NOMO-1 treated with dmso at 0.1 percent for 144 hours (cell line): ENCODE data around the gene BACH1.
"Not testable (repeated sequence)": the region's sequence is repeated elsewhere in the genome, so short reads cannot be mapped to it uniquely, and the experiment has no call there.

Source experiments
- DNase-seq: peaks from one replicate; lab custom pipeline; 2025; ENCODE audit not compliant: unreplicated experiment; lab: John Stamatoyannopoulos, UW

The BACH1 gene

DNA sequence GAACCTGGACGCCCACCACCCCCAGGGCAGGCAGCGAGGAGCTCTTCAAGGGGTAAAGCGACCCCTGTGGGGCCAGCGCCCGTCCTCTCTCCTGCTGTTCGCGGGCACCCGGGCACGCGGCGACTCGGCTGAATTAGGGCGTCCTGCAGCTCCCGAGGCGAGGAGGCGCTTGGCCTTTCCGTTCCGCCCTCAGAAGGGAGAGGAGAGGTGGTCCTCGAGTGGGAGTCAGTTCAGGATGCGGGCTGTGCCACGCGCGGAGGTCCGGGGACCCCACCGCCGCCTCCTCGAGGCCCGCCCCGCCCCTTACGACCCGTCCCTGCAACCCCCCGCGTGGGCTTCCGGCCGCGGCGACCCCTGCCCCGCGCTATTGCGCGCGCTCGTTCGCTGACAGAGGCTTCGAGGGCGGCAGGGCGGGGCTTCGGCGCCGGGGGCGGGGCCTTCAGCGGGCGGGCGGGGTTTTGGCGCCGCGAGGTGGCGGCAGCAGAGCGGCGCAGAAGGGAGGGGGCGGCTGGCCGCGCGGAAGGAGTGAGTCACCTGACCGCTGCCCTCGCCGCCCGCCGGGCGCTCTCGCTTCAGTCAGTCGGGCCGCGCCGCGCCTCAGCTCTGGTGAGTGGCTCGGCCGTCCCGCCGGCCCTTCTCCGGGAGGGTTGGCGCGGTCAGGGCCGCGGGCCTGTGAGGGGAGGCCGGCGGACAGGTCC is at the start of gene BACH1:
BACH1 (plus strand) TSS at position 575 of the 698 bp plus-strand sequence. CDS start 22,359 bp downstream, outside the sequence.
- DNase-seq = peak; percentile 88

DNA sequence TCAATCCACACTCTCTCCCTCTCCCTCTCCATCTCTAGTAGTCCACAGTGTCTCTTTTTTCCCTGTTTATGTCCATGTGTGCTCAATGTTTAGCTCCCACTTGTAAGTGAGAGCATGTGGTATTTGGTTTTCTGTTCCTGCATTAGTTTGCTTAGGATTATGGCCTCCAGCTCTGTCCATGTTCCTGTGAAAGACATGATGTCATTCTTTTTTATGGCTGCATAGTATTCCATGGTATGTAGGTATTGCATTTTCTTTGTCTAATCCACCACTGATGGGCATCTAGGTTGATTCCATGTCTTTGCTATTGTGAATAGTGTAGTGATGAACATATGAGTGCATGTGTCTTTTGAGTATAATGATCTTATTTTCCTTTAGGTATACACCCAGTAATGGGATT is 49.4 kb upstream of the BACH1 start:
- DNase-seq = not testable (repeated sequence)

DNA sequence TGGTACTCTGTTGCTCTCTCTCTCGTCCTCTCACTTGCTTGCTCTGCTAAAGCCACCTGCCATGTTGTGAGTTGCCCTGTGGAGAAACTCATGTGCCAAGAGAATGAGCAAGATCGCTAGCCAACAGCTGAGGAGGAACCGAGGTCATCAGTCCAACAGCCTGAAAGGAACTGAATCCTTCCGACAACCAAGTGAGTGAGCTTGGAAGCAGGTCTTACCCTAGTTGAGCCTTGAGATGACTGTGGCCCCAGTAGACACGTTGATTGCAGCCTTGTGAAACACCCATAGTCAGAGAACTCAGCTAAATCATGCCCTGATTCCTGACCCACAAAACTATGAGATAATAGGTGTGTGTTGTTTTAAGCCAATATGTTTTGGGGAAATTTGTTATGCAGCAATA is 48.1 kb upstream of the BACH1 start:
- DNase-seq = no peak

DNA sequence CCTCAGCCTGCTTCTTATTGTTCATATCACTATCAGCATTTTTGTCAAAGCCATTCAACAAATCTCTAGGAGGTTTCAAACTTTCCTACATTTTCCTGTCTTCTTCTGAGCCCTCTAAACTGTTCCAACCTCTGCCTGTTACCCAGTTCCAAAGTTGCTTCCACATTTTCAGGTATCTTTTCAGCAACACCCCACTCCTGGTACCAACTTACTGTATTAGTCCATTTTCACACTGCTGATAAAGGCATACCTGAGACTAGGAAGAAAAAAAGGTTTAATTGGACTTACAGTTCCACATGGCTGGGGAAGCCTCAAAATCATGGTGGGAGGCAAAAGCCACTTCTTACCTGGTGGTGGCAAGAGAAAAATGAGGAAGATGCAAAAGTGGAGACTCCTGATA is 44.9 kb upstream of the BACH1 start:
- DNase-seq = not testable (repeated sequence)

DNA sequence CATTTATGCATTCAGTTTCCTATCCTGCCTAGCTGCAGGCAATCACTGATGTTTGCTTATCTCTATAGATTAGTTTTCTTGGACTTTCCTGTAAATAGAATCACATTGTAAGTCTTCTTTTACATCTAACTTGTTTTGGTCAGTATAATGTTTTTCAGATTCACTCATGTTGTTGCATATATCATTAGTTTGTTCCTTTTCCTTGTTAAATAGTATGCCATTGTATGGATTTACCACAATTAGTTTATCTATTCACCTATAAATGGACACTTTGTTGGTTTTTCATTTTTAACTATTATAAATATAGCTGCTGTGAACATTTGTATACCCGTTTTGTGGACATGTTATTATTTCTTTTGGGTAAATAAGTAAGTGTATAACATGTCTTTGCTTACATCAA is 44.2 kb upstream of the BACH1 start:
- DNase-seq = no peak

DNA sequence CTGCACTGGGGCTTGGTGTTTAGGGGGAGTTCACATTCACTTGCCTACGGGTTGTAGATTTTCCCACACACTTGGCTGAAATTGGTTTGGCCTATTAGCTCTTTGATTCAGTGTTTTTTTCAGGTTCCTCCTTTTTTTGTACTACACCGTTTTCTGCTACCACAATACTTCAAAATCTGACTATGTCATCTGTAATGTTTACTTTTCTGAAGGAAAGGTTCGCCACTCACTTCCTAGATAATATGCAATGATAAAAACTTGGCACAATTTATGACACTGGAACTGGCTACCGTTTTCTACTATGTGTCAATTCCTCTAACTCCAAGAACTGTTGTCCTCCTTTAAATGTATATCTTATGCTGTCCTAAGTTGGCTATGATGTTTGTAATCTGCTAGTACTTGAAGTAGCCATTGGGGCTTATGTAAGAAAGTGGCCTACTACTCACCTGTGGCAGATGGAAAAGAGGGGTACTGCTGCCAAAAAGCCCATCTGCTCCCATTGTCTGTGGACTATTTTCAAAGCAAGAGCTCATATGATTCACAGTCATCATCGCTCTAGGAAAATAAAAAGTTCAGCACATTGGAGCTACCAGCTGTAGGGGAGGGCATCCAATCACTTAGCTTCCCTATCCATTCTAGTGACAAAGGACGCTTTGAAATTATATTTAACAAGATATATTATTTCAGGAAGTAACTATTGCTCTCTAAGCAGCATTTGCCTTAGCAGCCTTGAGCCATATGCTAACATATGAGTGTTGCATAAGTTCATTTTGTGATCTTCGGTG is 42.4 kb upstream of the BACH1 start:
- DNase-seq = peak; percentile 40

DNA sequence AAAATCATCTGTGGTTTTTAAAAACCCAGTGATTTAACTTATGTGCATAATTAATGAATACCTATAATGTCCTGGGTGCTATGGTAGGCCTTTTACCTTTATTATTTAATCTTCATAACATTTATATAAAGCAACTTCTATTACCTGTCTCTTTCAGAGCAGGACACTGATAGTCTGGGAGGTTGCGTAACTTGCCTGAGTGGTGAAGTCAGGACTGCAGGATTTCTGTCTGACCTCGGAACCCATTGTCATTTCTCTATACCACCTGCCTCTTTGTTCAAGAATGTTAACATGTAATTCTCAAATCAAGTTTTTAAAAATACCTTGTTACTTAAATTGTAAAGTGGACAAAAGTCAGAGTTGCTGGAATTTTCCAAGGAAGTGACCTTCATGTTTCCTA is 41.0 kb upstream of the BACH1 start:
- peak; percentile 4 for DNase-seq

DNA sequence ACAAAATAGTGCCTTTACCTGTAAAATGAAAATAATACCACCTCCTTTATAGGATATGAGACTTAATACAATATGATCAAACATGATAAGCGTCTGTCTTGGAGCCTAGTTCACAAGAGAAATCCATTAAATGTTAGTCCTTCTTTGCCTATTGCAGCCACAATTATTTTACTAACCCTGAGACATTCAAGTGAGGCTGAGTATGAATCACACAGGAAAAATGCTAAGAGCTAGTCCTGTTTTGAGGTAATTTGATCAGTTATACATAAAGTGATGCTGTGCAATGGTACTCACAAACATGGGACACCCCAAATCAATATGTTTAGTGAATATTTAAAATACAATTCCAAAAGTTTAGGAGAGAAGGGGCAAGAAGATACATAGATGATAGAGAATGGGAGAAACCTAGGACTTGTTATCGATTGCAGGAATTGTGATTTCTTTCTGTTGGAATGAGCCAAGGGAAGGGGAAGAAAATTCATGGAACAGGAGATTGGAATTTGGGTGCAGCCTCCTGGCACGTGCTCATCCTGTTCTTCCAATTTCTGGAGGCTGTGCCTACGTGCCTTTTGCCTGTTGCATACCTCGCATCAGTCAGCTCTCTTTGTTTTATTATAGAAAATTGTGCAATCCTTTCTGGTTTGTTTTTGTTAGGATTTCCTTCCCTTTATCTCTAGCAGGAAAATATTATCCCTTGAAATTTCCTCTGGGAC is 39.9 kb upstream of the BACH1 start:
- DNase-seq = no peak

DNA sequence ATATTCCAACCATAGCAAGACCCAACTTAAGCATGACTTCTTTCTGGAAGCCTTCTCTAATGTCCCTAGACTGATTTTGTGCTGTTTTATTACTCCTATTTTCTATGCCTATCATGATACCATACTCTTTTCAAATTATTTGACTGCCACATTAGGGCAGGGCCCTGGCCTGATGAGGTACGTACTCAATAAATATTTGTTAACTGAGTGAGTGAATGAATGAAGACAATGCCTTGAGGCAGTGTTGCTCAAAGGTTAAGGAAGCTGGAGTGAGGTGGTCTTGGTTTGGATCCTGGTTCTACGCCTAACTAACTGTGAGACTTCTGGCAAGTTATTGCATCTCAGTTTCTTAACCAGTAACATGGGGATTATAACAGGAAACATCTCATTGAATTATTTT is 38.3 kb upstream of the BACH1 start:
- no peak for DNase-seq

DNA sequence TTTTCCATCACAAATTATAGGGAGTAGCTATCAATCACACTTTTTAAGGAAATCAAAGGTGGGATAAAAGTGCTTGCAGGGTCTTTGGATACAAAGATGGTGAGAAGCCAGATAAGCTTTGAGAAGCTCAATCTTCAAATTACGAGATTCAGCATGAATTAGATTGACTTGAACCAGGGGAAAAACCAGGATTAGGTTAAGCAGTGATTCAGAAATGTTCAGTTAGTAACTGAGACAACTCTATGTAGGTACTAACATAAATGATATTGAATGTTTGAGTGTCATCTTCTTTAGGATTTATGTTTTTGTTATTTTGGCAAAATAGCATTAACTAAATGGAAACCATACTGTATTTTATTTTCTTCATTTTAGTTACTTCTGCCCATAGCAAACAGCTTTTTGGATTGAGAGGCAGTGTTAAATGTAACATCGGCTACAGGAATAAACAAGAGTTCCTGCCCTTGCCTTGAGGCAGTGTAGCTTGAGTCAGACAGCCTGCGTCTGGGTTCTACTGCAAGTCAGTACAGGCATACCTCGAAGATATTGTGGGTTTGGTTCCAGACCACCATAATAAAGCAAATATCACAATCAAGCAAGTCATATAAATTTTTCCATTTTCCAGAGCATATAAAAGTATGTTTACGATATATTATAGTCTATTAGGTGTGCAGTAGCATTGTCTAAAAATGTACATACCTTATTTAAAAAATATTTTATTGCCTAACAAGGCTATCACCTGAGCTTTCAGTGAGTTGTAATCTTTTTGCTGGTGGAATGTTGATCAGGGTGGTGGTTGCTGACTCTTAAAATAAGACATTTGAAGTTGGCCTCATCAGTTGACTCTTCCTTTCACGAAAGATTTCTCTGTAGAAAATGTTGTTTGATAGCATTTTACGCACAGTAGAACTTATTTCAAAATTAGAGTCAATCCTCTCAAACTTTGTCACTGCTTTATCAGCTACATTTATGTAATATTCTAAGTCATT is 36.9 kb upstream of the BACH1 start:
- DNase-seq = no peak

DNA sequence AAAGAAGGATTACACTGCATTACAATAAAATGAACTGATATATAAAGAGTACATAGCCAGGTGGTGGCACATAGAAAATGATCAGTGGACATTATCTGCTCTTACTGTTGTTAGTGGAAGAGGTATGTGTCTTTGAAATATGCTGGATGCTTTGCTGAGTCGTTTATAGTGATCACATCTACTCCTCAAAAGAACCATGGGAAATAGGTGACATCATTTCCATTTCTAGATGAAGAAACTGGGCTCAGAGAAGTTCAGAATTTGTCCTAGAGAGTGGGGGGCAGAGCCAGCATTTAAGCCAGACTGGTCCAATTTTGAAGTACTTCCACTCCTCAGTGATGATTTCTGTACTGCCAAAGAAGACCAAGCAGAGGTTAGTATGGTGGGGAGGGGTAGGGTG is 34.0 kb upstream of the BACH1 start:
- no peak for DNase-seq

DNA sequence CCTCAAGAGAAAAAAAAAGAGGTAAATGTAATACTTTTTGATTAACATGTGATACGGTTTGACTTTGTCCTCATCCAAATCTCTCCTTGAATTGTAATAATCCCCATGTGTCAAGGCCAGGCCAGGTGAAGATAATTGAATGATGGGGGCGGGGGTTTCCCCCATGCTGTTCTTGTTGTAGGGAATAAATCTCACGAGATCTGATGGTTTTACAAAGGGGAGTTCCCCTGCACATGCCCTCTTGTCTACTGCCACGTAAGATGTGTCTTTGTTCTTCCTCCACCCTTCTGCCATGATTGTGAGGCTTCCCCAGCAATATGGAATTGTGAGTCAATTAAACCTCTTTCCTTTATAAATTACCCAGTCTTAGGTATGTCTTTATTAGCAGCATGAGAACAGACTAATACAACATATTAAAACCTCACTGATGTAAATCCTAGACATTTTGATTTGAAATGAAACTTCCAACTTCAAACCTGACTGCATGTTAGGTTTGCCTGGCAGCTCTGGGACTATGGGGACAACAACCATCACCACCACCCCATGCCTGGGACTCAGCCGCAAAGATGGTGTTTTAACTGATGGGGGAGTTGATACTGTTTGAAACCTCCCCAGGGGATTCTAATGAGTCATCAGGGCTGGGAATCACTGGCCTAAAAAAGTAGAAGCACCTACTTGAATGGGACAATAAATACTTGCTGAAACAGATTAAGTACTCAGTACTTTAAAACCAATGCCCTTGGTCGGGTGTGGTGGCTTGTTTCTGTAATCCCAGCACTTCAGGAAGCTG is 32.8 kb upstream of the BACH1 start:
- no peak for DNase-seq

DNA sequence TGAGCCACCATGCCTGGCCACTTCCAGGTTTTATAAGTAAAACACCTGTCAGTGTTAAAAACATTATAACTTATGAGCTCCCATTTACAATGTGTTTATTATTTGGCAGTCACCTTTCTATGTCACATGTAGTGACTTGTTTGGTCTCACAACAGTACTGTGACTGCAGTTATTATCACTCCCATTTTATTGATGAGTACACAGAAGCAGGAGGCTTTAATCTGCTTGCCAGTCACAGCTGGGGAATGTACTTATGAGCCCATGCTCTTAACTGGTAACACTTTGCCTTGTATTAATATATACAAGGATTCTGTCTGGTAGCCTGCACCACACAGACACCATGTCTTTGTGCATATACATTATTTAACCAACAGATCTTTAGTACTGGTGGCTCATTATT is 31.1 kb upstream of the BACH1 start:
- no peak for DNase-seq

DNA sequence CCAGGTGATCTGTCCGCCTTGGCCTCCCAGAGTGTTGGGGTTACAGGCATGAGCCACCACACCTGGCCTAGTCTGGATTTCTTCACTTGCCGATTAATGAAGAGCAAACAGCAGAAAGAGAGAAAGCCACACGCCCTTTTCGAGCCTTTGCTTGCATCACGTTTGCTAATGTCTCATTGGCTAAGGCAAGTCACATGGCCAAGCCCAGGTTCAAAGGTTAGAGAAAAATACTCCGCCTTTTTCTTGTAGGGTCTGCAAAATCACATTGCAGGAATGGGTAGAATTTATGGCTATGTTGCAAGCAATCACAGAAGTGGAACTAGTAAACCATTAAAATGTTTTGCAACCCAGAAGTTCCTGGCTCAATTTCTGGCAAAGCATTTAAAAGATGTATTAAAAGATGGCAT is 26.8 kb upstream of the BACH1 start:
- DNase-seq = peak; percentile 92

DNA sequence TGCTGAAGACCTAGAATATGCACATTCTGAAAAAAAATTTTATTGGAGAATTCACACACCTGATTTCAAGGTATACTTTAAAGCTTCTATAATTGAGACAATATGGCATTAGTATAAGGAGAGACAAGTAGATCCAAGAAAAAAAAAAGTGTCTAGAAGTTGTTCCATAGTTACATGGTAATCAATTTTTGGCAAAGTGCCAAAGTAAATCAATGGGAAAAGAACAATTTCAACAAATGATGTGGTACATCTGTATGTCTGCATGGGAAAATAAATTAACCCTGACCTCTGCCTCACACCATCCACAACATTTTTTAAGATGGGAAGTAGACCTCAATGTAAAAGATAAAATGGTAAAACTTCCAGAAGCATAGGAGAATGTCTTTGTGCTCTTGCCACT is 21.3 kb upstream of the BACH1 start:
- no peak for DNase-seq

DNA sequence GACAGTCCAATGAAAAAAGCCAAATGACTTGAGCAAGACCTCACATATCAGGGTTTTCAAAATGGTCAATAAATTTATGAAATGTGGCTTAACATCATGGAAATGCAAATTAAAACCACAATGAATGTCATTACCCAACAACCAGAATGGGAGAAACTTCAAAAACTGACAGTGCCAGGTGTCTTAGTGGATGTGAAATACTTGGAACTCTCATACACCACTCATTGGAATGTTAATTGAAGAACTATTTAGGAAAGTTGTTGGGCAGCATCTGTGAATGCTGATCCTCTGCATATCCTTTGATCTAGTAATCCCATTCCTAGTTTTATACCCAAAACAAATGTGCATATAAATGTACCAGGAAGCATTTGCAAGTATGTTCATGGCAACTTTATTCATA is 19.2 kb upstream of the BACH1 start:
- no peak for DNase-seq

DNA sequence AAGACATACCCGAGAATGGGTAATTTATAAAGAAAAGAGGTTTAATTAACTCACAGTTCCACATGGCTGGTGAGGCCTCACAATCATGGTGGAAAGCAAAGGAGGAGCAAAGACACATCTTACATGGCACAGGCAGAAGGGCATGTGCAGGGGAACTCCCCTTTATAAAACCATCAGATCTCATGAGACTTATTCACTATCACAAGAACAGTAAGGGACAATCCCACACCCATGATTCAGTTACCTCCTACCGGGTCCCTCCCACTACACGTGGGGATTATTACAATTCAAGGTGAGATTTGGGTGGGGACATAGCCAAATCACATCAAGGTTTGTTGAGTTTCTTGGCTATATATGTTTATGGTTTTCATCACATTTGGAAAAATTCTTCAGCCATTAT is 16.9 kb upstream of the BACH1 start:
- not testable (repeated sequence) for DNase-seq

DNA sequence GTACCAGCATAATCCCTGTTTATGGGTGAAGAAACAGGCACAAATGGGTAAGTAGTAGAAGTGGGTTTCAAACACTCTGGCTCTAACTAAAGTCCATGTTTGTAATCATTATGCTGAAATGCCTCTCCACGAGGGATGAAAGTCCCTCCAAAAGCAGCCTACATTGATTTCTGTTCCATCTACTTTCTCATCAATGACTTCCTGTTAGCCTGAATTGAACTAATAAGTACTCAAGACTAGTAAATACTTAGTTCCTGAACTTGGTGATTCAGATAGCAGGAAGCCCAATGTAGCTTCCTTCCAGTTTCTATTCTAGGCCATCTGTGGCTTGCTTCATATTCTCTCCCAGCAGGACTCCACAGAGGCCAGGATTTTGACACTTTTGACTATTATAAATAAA is 11.3 kb upstream of the BACH1 start:
- DNase-seq = no peak

DNA sequence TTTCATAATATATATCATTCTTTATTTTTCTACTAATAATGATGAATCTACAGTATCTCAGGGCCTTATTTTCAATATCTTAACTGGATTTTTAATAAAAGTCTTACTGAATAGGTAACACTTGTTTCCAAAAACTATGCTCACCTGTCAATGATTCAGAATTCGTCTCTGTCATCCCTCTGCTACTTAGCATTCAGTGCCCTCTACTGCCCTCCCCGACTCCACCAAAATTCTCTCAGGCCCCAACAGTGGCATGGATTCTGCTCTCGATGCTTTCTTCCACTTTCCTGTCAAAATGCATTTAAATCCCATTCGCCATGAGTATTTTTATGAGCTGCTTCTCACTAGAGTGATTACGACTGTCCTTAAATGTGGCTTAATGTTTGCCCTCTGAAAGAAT is 10.5 kb upstream of the BACH1 start:
- DNase-seq = no peak

DNA sequence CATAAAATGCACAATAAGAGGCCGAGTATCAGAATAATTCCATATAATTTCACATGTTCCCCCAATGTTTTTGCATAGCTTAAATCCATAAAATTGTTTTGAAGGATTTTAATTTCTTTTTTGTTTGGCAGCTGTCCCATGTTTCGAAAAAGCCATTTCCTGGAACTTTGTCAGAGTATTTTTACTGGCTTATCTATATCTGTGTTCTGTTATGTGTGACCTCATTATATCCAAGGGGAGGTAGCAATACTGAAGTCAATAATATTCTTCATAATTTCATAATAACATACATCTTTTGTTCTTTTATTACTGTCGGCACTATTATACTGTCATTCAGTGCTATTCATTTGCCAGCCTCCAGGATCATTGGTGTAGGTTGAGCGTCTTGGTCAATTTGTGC is 9.4 kb upstream of the BACH1 start:
- DNase-seq = no peak
